GM08714 (cell line): ENCODE data around the gene TEAD4.

Source experiments
- H3K4me3 ChIP-seq: fragments of 200-500 bp; sonication (Bioruptor generic); 2 replicates; pipeline ENCODE4 v1.5.1; 2014; ENCODE audit warnings: mild to moderate bottlenecking, low read length, inconsistent platforms
- ZNF274 ChIP-seq: IDR thresholded peaks from 2 replicates; pipeline ENCODE4 v1.6.1; 2012; ENCODE audit warnings: mild to moderate bottlenecking, low read depth, low read length

TEAD4 gene

GRCh38 chr12:2949411-2949810 lies 9.8 kb upstream of the TEAD4 start:
- H3K4me3 ChIP-seq = no peak overlapping the region
- TF ChIP-seq ZNF274 = no peak

- no peak for TF ChIP-seq ZNF274
- H3K4me3 ChIP-seq = no peak overlapping the region
Observed at GRCh38 chr12:2955888-2956287, 3.3 kb upstream of the TEAD4 start.

- no peak overlapping the region for H3K4me3 ChIP-seq
- TF ChIP-seq ZNF274 = no peak
Observed at GRCh38 chr12:2957816-2958431, 1.3 kb upstream of the TEAD4 start.

GRCh38 chr12:2958432-2959191 lies 585 bp upstream of the TEAD4 start:
- H3K4me3 ChIP-seq = peak overlapping the region; percentile 18
- TF ChIP-seq ZNF274 = no peak

GRCh38 chr12:2959505-2960389 lies 550 bp downstream of the TEAD4 start:
- peak overlapping the region; percentile 72 for H3K4me3 ChIP-seq
- TF ChIP-seq ZNF274 = no peak

GRCh38 chr12:2960390-2960956 lies 1.3 kb downstream of the TEAD4 start:
- no peak overlapping the region for H3K4me3 ChIP-seq
- TF ChIP-seq ZNF274 = no peak

- no peak overlapping the region for H3K4me3 ChIP-seq
Observed at GRCh38 chr12:2960996-2961616, 1.9 kb downstream of the TEAD4 start.

GRCh38 chr12:2961705-2962104 lies 2.5 kb downstream of the TEAD4 start:
- no peak for TF ChIP-seq ZNF274
- H3K4me3 ChIP-seq = no peak overlapping the region

More at GRCh38 chr12:2960996-2961616, 1.9 kb downstream of the TEAD4 start:
- TF ChIP-seq ZNF274 = no peak

GRCh38 chr12:2963154-2963759 lies 4.1 kb downstream of the TEAD4 start:
- no peak overlapping the region for H3K4me3 ChIP-seq
- no peak for TF ChIP-seq ZNF274

- no peak for TF ChIP-seq ZNF274
- no peak overlapping the region for H3K4me3 ChIP-seq
Observed at GRCh38 chr12:2963760-2964292, 4.6 kb downstream of the TEAD4 start.

GRCh38 chr12:2967651-2968050 lies 8.5 kb downstream of the TEAD4 start:
- TF ChIP-seq ZNF274 = no peak
- no peak overlapping the region for H3K4me3 ChIP-seq

- TF ChIP-seq ZNF274 = no peak
Observed at GRCh38 chr12:2970744-2971143, 11.5 kb downstream of the TEAD4 start.

GRCh38 chr12:2973566-2973965 lies 14.4 kb downstream of the TEAD4 start:
- no peak for TF ChIP-seq ZNF274

More at GRCh38 chr12:2970744-2971143, 11.5 kb downstream of the TEAD4 start:
- H3K4me3 ChIP-seq = no peak overlapping the region

More at GRCh38 chr12:2973566-2973965, 14.4 kb downstream of the TEAD4 start:
- H3K4me3 ChIP-seq = no peak overlapping the region
